Daoy (cell line): Measurements from ENCODE around the gene LGMN. TPM values are rescaled to one million over a fixed set of nuclear protein-coding genes. Genes with fewer than 3 reads are reported as not detected.
A peak's percentile ranks its signal among the peaks of the same experiment; 100 is the strongest.
"Not testable (repeated sequence)": the region's sequence is repeated elsewhere in the genome, so short reads cannot be mapped to it uniquely, and the experiment has no call there.

Source experiments
- DNase-seq: peaks from one replicate; pipeline ENCODE4 v3.0.0-alpha.2; 2015; ENCODE audit warnings: low read depth
- total RNA-seq: library from RNA; depleted of rRNA; stranded (reverse); fragments of >200 nt; shearing (Covaris generic); gene quantifications from 2 replicates; pipeline ENCODE4 v1.2.3, GENCODE V29; 2014

Gene LGMN
- total RNA-seq, 1 experiment from 2014 or later = 66.5 TPM

DNA sequence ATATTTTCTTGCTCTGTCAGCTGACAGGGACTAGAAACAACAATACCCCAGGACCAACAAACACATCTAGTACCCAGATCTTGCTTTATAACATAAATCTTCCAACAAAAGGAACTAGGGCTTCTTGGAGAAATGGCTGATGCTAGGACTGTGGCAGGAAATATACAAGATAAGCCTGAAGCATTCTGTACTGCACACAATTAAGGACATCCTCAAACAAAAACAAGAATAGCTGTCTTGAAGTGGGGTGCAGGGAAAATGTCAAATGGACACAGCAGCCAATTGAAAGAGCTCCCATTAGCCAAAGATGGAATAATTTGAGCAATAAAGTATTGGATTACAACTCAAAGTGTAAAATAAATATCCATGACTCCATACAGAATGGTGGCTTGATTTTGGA lies 50.0 kb downstream of the LGMN start:
- no peak for DNase-seq

DNA sequence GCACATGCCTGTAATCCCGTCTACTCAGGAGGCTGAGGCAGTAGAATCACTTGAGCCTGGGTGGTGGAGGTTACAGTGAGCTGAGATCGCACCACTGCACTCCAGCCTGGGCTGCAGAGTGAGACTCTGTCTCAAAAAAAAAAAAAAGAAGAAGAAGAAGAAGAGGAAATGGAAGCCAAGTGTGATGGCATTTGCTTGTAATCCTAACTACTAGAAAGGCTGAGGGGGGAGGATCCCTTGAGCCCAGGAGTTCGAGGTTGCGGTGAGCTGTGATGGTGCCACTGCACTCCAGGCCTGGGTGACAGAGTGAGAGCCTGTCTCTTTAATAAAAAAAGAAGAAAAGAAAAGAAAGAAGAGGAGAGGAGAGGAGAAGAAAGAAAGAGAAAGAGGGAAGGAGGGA lies 52.1 kb downstream of the LGMN start:
- no peak for DNase-seq

DNA sequence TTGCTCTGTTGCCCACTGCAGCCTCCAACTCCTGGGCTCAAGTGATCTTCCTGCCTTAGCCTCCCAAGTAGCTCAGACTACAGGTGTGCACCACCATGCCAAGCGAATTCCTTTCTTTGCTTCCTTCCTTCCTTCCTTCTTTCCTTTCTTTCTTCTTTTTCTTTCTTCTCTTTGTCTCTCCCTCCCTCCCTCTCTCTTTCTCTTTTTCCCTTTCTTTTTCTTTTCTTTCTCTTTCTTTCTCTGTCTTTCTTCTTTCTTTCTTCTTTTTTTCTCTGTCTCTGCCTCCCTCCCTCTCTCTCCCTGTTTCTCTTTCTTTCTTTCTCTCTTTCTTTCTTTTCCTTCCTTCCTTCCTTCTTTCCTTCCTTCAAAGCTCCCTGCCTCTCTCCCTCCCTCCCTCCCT lies 52.9 kb downstream of the LGMN start:
- DNase-seq = no peak

DNA sequence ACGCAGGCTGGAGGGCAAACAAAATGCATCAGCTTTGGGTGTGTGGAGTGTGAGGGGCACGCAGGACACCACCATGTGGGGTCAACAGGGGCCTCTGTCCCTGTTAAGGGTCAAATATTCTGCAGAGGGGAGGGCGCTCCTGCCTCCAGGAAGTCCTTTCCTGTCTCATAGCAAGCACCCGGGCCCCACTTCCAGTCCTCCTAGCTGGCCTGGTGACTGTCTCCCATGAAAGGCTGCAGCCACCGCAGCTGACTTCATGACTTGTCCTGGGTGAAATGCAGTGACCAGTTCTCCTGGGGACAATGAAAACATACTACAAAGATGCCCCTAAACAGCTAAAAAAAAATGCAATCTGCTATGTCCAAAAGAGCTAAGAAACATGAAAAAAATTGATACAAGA lies 53.6 kb downstream of the LGMN start:
- no peak for DNase-seq

DNA sequence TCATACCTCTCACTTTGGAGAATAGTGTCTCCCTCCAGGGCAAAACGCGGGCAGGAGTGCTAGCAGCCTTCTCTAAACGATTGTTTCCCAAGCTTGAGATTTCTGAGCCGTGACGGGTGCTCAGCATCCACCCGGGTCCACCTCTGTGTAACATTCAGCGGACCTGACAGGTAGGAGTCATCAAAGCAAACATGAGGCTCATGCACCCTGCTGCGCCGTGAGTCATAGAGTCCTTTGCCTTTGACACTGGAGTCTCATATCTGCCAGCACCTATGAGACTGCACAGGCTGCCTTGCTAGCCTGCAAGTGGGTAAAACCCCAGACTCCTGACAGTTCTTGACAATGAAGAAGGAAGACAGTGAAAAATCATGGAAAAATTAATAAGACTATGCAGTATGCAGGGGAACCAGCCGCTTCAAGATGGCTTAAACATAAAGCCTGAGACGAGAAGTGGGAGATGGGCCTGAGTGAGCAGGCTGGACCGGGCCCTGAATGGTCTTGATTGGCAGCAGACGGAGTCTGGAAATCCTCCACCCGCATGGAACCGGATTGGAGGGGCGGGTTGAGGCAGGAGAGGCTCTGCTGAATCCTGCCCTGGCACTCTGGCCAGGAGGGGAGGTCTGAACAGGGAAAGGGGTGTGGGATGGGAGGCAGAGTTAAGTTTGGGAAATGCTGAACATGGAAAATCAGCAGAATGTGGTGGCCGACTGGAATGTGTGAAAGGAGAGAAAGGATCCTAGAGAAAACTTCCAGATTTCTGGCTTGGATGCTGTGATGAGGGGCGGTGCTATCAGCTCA lies 54.2 kb downstream of the LGMN start:
- no peak for DNase-seq

DNA sequence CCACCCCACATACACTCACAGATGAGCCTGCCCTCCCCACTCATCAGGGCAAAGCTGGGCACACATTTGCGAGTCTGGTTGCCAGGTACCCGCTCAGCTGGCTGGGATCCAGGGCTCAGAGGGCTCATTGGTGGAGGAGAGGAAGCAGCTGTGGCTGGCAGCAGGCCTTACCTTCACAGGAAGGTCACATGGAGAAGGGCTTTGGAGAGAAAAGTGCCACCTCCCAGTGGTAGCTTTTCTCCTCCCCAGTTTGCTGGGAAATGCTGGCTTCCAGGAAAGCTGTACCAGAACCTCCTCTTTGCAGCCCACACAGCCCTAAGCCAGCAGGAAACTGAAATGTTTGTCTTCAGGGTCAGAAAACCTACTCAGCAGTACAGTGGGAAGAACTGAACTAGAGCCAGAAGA lies 55.6 kb downstream of the LGMN start:
- DNase-seq = peak; percentile 45

DNA sequence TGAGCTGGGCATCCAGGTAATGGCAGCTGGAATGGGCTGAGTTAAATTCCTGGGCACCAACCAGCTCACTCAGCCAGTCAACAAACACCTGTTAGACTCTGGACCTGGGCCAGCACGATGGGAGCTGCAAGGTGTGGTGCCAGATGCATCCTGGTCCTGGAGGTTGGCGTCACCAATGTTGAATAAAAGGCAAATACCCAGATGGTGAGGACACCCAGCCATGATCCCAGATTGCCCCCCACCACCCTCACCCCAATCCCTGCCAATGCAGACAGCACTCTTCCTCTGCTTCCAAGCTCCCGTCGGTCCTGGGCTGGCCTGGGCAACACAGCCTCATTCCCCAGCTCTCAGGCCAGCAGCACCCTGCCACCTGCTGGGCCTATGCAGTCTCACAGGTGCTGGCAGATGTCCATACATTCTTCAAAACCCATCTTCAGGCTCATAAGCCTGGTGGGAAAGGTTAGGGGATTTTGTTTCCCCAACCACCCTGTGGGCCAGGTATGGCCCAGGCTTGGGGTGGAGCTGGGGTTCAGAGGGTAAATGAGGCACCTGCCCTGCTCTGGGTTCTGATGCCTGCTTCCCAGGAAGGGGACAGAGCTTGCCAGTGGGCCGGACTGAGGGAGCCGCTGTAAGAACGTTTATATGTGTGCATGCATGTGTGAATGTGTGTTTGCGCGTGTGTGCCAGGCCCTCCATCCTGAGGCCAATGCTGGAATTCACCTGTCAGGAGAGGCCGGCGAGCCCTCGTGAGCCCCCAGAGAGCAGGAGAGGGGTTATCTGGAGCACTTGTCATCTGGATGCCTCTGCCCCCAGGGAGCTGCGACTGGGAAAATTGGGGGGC lies 58.0 kb downstream of the LGMN start:
- peak; percentile 65 for DNase-seq

DNA sequence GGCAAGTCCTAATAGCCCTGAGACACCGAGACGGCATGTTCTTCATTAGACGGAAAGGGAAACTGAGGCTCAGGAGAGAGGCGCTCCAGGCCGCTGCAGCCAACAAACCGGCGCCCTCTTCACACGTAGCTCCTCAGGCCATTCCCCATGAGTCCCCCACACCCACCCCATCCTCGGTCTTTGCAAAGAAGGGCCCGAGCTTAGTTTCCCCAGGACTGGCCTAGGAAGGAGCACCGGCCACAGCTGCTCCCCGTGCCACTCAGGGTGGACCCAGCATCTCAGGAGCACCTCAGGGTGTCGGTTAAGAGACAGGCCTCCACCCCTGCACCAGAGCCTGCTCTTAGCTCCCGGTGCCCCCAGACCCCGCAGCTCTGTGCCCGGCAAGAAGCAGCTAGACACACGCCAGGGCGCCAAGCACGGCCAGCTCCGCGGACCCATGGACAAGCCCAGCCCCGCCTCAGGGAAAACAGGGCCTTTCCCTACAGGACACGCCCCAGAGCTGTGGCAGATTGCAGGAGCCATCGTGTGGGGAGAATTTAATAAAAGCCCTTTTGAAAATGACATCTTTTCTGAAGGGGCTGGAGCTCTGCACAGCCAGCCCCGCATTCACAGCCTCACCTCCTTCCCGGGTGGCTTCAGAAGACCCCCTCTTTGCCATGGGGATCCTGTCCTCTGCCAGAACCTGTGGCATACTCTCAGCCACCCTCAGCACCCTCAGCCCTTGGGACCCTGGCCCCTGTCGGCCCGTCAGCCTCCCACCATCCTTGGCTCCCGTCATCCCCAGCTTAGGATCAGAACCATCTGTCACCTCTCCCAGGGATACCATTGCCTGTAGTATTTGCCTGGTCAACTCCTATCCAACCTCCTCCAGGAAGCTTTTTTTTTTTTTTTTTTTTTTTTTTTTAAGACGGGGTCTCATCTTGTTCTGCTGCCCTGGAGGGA lies 59.7 kb downstream of the LGMN start:
- DNase-seq = no peak

DNA sequence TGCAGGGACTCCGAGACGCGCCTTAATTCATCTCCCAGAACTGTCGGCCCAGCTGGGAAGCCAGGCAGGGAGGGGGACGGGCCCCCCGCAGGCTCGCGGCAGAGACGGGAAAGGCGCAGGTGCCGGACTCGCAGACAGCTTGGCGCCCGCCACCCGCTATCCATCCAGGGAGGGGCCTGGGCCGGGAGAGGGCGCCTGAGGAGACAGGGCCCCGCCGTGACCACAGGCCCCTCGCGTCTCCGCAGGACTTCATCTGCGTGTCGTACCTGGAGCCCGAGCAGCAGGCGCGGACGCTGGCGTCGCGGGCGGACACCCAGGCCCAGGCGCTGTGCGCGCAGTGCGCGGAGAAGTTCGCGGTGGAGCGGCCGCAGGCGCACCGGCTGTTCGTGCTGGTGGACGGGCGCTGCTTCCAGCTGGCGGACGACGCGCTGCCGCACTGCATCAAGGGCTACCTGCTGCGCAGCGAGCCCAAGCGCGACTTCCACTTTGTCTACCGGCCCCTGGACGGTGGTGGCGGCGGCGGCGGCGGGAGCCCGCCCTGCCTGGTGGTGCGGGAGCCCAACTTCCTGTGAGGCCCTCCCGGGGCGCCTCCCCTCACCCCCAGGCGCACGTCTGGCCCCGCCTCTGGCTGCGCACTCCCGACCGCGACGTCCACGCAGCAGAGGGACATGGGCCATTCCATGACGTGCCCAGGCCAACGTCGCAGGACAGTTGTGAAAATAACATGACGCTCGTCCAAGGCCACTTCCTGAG lies 60.6 kb downstream of the LGMN start:
- DNase-seq = no peak

DNA sequence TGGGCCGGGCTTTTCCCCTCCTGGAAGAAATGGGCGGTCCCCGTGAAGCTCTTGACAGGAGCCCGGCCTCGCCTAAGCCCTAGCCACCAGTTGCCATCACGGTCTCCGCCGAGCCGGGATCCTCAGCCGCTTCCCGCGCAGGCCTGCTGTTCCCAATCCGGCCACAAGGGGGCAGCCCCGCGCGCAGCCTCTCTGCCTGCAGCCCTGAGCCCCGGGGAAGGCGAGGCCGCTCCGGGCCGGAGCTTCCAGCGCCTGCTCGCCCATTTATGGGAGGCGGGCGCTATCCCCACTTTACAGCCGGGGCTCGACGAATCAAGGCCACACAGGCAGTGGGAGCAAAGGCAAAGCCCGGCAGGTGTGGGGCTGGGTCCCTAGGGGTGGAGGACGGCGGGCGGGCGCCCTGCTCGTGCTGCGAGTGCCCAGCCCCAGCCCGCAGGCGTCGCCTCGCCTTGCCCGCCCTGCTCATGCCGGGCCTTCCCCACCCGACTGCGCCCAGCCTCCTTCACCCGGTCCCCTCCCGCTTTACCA lies 61.5 kb downstream of the LGMN start:
- peak; percentile 84 for DNase-seq

DNA sequence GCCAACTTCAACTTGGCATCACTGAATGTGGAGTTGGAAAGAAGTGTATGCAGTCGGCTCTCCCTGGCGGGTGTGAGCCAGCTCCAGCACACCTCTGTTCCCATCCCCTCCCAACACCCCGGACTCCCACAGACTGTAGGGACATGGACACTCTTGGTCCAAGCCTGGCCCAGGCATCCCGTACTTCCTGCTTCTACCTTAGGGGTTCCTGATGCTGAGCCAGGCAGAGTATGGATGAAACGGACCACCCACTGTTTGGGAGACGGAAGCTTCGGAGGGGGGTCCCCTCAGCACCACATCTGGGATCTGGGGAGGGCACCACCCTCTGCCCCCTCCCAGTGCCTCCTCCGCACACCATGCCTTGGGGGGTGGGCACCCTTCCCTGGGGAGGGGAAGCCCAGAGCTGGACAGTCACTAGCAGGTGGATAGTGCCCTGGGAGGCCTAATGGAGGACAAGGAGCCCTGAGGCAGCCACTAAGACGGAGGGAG lies 62.0 kb downstream of the LGMN start:
- DNase-seq = no peak

DNA sequence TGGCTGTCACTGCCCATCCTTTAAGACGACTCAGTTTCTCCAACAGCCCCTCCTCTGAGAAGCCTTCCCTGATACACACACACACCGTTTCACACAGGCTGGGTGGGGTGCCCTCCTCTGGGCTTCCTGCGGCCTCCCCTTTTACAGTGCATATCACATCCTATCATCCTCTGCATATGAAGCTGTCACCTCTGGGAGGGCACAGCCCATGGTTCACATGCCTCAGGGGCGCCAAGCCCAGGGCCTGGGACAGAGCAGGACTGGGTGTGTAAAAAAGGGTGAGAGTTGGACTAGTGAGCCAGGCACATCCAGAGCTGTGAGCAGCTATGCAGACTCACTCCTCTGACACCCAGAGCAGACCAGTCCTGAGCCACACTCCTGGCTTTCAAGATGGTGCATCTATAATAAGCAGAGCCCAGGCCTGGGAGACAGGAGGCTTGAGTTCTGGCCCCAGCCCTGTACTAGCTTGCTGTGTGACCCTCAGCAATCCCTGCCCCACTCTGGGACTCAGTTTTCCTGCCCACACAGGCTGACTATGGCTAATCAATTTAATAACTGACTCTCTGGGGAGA lies 62.6 kb downstream of the LGMN start:
- no peak for DNase-seq

DNA sequence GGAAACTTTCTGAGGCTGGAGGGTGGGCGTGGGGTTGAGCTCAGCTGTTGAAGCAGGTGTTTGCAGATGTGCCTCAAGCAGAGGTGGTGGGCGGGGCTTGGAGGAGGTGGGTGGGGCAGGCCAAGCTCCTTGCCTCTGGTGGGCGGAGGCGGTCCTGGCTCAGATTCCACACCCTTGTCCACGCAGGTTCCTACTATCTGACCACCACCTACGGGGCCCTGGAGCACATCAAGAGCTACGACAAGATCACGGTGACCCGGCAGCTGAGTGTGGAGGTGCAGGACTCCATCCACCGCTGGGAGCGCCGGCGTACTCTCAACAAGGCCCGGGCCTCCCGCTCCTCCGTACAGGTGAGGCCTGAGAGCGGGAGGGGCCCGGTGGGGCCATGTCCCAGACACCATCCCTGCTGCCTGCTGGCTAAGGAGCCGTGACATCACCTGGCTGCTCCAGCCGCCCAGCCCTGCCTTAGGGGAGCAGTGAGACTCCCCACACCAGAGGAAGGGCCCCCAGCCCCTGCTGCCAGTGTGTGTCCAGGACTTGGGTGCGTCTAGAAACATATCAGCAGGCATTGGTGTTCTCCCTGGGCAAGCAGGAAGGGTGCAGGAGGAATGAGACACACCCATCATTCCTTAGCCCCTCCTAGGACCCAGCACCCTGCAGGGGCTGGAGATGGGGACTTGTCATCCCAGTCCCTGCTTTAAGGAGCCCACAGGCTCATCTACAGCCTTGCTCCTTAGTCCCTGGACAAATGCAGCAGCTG lies 63.4 kb downstream of the LGMN start:
- DNase-seq = no peak

DNA sequence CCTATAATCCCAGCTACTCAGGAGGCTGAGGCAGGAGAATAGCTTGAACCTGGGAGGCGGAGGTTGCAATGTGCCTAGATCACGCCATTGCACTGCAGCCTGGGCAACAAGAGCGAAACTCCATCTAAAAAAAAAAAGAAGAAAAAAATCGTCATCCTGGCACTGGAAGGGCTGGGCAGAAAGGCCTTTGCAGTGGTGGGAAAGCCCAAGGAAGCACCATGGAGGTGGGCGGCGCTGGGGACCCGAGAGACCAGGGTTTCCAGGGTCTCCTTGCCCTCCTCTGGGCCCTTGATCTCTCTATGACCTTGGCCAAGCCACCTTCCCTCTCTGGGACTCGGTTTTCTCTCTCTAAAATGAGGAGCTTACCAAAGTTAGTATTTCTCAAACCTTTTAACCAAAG lies 65.4 kb downstream of the LGMN start:
- no peak for DNase-seq

DNA sequence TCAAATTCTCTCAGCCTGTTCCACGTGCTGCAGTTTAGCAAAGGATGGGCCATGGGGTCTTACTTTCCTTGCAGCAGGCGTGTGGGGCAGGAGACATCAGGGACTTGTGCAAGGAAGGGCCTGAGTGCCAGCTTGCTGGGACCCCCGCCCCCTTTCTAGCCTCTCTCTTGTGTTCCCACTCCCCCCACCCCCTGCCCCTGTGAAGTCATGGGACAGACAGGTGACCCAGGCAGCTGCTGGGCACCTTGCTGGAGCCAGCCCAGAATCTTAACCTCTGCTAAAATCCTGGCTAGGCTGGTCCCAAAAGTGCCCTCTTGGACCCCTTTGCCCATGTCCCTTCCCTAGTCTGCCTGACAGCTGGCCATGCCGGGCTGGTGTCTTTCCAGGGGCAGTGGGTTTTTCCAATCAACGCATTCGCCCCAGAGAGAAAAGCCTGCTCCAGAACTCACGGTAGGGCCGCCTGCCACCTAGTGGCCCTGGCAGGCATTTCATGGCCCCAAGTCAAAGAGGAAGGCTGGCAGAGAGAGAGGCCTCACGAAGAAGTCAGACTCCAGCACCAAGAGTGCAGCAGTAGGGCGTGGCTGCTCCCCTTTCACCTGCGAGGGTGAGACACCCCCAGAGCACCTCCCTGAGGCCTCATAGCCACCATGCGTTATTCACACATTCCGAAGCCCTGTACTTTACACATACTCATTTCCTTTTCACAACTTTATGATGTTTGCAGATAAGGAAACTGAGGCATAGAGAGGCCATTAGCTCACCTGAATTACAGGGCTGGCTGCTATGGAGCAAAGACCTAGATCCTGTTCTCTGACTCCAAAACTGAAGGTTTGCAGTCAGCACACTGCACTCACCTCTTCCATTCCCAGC lies 67.4 kb downstream of the LGMN start:
- peak; percentile 77 for DNase-seq

DNA sequence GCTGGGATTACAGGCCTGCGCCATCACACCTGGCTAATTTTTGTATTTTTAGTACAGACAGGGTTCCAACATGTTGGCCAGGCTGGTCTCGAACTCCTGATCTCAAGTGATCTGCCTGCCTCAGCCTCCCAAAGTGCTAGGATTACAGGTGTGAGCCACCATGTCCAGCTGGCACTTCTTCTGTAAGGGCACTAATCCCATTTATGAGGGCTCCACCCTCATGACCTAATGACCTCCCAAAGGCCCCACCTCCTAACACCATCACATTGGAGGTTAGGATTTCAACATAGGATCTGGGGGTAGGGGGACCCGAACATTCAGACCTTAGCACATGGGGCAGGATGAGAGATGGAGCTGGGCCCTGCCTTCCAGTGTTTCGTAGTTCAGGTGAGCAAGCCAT lies 68.1 kb downstream of the LGMN start:
- DNase-seq = not testable (repeated sequence)

DNA sequence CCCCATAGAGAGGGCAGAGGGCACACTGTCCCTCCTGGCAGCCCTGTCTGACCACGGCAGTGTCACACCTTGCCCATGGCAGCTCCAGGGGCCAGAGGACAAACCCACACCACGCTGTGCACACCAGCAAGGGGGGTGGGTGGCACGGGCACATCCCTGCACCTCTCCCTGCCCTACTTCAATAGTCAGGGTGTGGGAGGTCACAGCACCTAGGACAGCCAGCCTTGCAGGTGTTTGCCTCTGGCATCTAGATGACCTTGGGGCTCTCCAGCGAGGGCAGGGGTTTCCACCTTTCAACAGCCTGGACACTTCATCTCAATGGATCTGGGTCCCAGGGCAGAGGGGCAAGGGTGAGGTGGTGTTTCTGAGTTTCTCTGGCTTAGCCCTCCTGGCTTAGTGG lies 69.2 kb downstream of the LGMN start:
- no peak for DNase-seq

DNA sequence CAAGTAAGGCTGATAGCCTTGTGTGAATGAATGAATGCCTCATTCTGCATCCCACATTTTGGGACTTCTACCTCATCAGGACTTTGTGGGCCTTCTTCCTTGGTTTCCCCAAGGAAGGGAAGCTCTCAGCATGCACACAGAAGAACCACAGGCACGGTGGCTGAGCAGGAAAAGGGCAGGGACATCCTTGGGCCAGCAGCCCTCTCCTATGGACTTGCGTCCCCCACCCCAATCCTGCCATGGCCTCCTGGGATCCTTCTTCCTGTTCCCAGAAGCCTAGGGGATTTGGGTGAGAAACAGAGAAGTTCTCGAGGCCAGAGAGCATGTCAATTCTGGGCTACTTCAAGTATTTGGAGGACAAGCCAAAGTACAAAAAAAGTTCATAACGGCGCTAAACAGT lies 69.7 kb downstream of the LGMN start:
- no peak for DNase-seq

DNA sequence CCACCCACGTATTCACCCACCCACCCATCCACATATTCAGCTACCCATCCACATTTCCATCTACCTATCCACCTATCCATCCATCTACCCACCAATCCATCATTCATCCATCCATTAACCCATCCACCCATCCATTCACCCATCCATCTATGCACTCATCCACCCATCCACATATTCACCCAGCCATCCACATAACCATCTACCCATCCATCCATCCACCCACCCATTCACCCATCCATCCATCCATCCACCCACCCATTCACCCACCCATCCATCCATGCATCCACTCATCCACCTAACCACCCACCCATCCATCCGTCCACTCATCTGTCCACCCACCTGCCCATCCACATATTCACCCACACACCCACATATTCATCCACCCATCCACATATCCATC lies 70.5 kb downstream of the LGMN start:
- DNase-seq = no peak
